CD4-positive, alpha-beta T cell (primary cell): ENCODE results near the gene AAMP. TPM values are rescaled to one million over a fixed set of nuclear protein-coding genes. Genes with fewer than 3 reads are reported as not detected.

Experiments
- ATAC-seq: fragments of 200-7000 bp; cut with Tn5 transposase; one replicate; pipeline ENCODE4 v1.10.0; 2022; ENCODE audit warnings: mild to moderate bottlenecking; ENCODE audit not compliant: poor library complexity
- CTCF ChIA-PET: fragments of 350-600 bp; sonication (Branson Sonifier 250); formaldehyde crosslinking; loops from one replicate; lab custom pipeline; 2021; ENCODE audit warnings: antibody characterized with exemption, inconsistent platforms; lab: Charles Lee
- POLR2A ChIA-PET: fragments of 350-600 bp; sonication (Branson Sonifier 250); formaldehyde crosslinking; loops from one replicate; lab custom pipeline; 2021; ENCODE audit warnings: antibody characterized with exemption, inconsistent platforms; lab: Charles Lee
- DNase-seq, 14 experiments: peaks; one replicate each; pipeline ENCODE4 v3.0.0-alpha.2; 2013 to 2020; ENCODE audit warnings: mixed read lengths in 2 of 14
- H3K27ac ChIP-seq, 2 donors: one replicate each; pipeline versions ENCODE4 v1.5.1 to v1.7.0; 2013; ENCODE audit warnings: low read length in 2 of 2, low read depth in 1 of 2, mild to moderate bottlenecking in 1 of 2
- H3K27me3 ChIP-seq, 2 experiments: 1 replicate in 1 of 2; 2 replicates in 1 of 2; pipeline versions ENCODE4 v1.6.1 to v1.7.0; 2013; ENCODE audit warnings: low read length in 2 of 2, control low read depth in 1 of 2, mild to moderate bottlenecking in 1 of 2, moderate library complexity in 1 of 2; ENCODE audit not compliant: insufficient read depth in 2 of 2, control insufficient read depth in 1 of 2
- H3K36me3 ChIP-seq: one replicate; pipeline ENCODE4 v1.6.1; 2013; ENCODE audit warnings: low read length, control low read depth; ENCODE audit not compliant: insufficient read depth
- H3K4me1 ChIP-seq: one replicate; pipeline ENCODE4 v1.6.1; 2013; ENCODE audit warnings: low read length, control low read depth; ENCODE audit not compliant: insufficient read depth
- H3K4me3 ChIP-seq: one replicate; pipeline ENCODE4 v1.5.1; 2013; ENCODE audit warnings: mild to moderate bottlenecking, low read length, moderate library complexity
- H3K9me3 ChIP-seq, 2 experiments: 1 replicate in 1 of 2; 2 replicates in 1 of 2; pipeline versions ENCODE4 v1.6.1 to v1.7.0; 2013; ENCODE audit warnings: low read length in 2 of 2, mild to moderate bottlenecking in 2 of 2, control low read depth in 1 of 2, moderate library complexity in 1 of 2; ENCODE audit not compliant: control insufficient read depth in 1 of 2, insufficient read depth in 1 of 2
- H3K27ac Mint-ChIP-seq: one replicate; pipeline ENCODE4 v1.8.0; 2020; ENCODE audit warnings: mixed read lengths
- H3K27me3 Mint-ChIP-seq: one replicate; pipeline ENCODE4 v1.8.0; 2021; ENCODE audit warnings: mixed read lengths
- H3K36me3 Mint-ChIP-seq: one replicate; pipeline ENCODE4 v1.8.0; 2021; ENCODE audit warnings: low read depth, mixed read lengths
- H3K4me1 Mint-ChIP-seq: one replicate; pipeline ENCODE4 v1.8.0; 2021; ENCODE audit warnings: low read depth, mixed read lengths
- H3K4me3 Mint-ChIP-seq: one replicate; pipeline ENCODE4 v1.8.0; 2020; ENCODE audit warnings: mild to moderate bottlenecking, mixed read lengths
- H3K9me3 Mint-ChIP-seq: one replicate; pipeline ENCODE4 v1.8.0; 2020; ENCODE audit warnings: mixed read lengths
- CTCF ChIP-seq: fragments of 200-600 bp; IDR thresholded peaks from one replicate; pipeline ENCODE4 v1.8.0; 2022; ENCODE audit warnings: antibody characterized with exemption, mild to moderate bottlenecking
- intact Hi-C, 2 experiments: fragments of 100-400 bp; cut with DNase I in 1 of 2; cut with micrococcal nuclease in 1 of 2; formaldehyde crosslinking; loops; one replicate each; pipeline versions ENCODE4 v1.15.1 to v1.9.0; 2023 to 2025; cut with DNase I, micrococcal nuclease
- total RNA-seq, 174 experiments: library from RNA in 2 of 174; stranded (reverse) in 2 of 174; gene quantifications; one replicate each; pipeline ENCODE4 v1.2.3 and lab custom pipeline; 2021 to 2026

Gene AAMP
- total RNA-seq, 2 experiments from 2014 or later, result 40.2 to 42.5 TPM

GRCh38 chr2:218270721-218271486, 967 bp upstream of the AAMP start:
- Histone ChIP-seq H3K27ac (peak overlapping the region; percentile 16 to 64), H3K36me3 (peaks cover 48% of the 10 kb centered on the region), H3K4me1 (peaks cover 60% of the 10 kb centered on the region), H3K27me3 (no peaks in the 10 kb centered on the region), H3K9me3 (no peaks in the 10 kb centered on the region), H3K4me3 (peak overlapping the region; percentile 75)
- ChIA-PET POLR2A (interaction anchor here (0.6 to 8.0 kb wide), 27 partner anchors 10 to 1117 kb away, joined by 3 to 221 read pairs (median 6); partner anchors contain the start of genes ARPC2, BCS1L, CATIP and CTDSP1), CTCF (interaction anchor here (0.7 to 6.5 kb wide), 14 partner anchors 14 to 440 kb away, joined by 3 to 68 read pairs (median 6); partner anchors contain the start of genes CATIP, TMBIM1 and TTLL4)
- no peak for DNase-seq
- Mint-ChIP-seq H3K27me3 (no peaks in the 10 kb centered on the region), H3K36me3 (peaks cover 61% of the 10 kb centered on the region), H3K4me1 (peaks cover 54% of the 10 kb centered on the region), H3K9me3 (no peaks in the 10 kb centered on the region), H3K27ac (peak overlapping the region; percentile 78), H3K4me3 (peak overlapping the region; percentile 88)
- TF ChIP-seq CTCF, result no peak
- ATAC-seq, result no peak
- intact Hi-C loops, result loop anchor here (1.0 to 5.0 kb wide), 5 partner anchors 54 to 386 kb away; partner anchors contain the start of genes ARPC2 (in 2 of the 2), CNOT9 (in 2 of the 2), USP37 (in 2 of the 2) and BCS1L (in 1 of the 2)

- H3K36me3 ChIP-seq, result peaks cover 52% of the 10 kb centered on the region
- ChIA-PET POLR2A (interaction anchor here (1.4 kb wide), 1 partner anchor 19 kb away, joined by 3 read pairs; no protein-coding TSS in a partner anchor), CTCF (interaction anchor here (0.9 kb wide), 1 partner anchor 25 kb away, joined by 3 read pairs; the partner anchor contains the start of gene TMBIM1)
- H3K27ac ChIP-seq, result no peak overlapping the region
- H3K4me1 ChIP-seq, result peaks cover 61% of the 10 kb centered on the region
- peaks cover 50% of the 10 kb centered on the region for H3K36me3 Mint-ChIP-seq
- no peaks in the 10 kb centered on the region for H3K27me3 Mint-ChIP-seq
- H3K4me3 Mint-ChIP-seq, result peak overlapping the region; percentile 62
- no peaks in the 10 kb centered on the region for H3K27me3 ChIP-seq
- H3K9me3 Mint-ChIP-seq, result no peaks in the 10 kb centered on the region
- H3K9me3 ChIP-seq, result no peaks in the 10 kb centered on the region
- intact Hi-C loops, result no loop called here
- no peak for TF ChIP-seq CTCF
- H3K4me3 ChIP-seq, result no peak overlapping the region
- ATAC-seq, result no peak
- DNase-seq, result no peak
- peaks cover 40% of the 10 kb centered on the region for H3K4me1 Mint-ChIP-seq
- peak overlapping the region; percentile 39 for H3K27ac Mint-ChIP-seq
Observed at GRCh38 chr2:218267259-218267658, 2.7 kb downstream of the AAMP start.

GRCh38 chr2:218266316-218266979, 3.5 kb downstream of the AAMP start:
- Histone ChIP-seq H3K4me3 (no peak overlapping the region), H3K27ac (no peak overlapping the region), H3K9me3 (no peaks in the 10 kb centered on the region), H3K27me3 (no peaks in the 10 kb centered on the region), H3K36me3 (peaks cover 49% of the 10 kb centered on the region), H3K4me1 (peaks cover 54% of the 10 kb centered on the region)
- no peak for DNase-seq
- Mint-ChIP-seq H3K36me3 (peaks cover 50% of the 10 kb centered on the region), H3K27me3 (no peaks in the 10 kb centered on the region), H3K4me3 (no peak overlapping the region), H3K9me3 (no peaks in the 10 kb centered on the region), H3K27ac (no peak overlapping the region), H3K4me1 (peaks cover 31% of the 10 kb centered on the region)
- ChIA-PET CTCF (interaction anchor here (0.9 kb wide), 1 partner anchor 26 kb away, joined by 3 read pairs; the partner anchor contains the start of gene TMBIM1), POLR2A (interaction anchor here (1.4 kb wide), 1 partner anchor 20 kb away, joined by 3 read pairs; no protein-coding TSS in a partner anchor)
- ATAC-seq, result no peak
- intact Hi-C loops, result no loop called here
- no peak for TF ChIP-seq CTCF
